ENCODE results near the gene OSTM1.

- no peak for TF ChIP-seq CTCF (IDR thresholded peaks at IDR 0.05)
- no peak for TF ChIP-seq EP300 (IDR thresholded peaks at IDR 0.05)
- TF ChIP-seq POLR2A (IDR thresholded peaks at IDR 0.05; ENCODE audit: low read depth): no peak
- no peak for TF ChIP-seq POLR2AphosphoS5 (IDR thresholded peaks at IDR 0.05)
Observed at GRCh38 chr6:108097882-108098281, 23.3 kb upstream of the OSTM1 start.
